GM12891 (cell line): ENCODE measurements around the gene PLK3.

Experiments
- PAX5 ChIP-seq: IDR thresholded peaks from 2 replicates; pipeline ENCODE4 v1.6.1; 2011; ENCODE audit warnings: low read length, moderate library complexity, mild to moderate bottlenecking; ENCODE audit not compliant: insufficient read depth, severe bottlenecking
- POLR2A ChIP-seq: IDR thresholded peaks from 2 replicates; pipeline ENCODE4 v1.6.1; 2011; ENCODE audit warnings: low read depth, low read length, control low read depth

GRCh38 chr1:44849575-44850132 is 49.5 kb downstream of the PLK3 start:
- no peak for TF ChIP-seq POLR2A
- TF ChIP-seq PAX5 = no peak
